ENCODE data around the gene MAP1LC3B2.

DNA sequence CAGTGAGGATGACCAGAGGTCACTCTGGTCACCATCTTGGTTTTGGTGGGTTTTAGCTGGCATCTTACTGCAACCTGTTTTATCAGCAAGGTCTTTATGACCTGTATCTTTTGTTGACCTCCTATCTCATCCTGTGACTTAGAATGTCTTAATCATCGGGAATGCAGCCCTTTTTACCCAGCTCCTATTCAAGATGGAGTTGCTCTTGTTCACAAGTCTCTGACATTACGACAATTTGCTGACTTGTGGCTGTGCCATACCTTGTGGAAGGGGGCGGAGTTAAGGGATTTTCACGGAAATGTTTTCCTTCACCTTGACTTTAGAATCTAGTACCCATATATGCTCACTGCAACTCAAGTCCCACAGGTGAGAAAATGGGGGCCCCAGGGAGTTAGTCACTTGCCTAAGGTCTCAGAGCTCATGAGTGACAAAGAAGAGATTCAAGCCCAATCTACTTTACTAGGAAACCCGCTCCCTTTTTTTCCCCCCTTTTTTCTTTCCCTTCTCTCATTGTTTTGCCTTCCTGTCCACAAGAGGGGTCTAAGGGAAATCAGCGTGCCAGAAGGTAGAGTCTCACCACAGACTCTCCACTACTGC, 2.7 kb upstream of the MAP1LC3B2 start:
- TF ChIP-seq POLR2AphosphoS5 (IDR thresholded peaks at IDR 0.05) (no peak), CTCF (IDR thresholded peaks at IDR 0.05) (no peak), EP300 (IDR thresholded peaks at IDR 0.05) (no peak), POLR2A (IDR thresholded peaks at IDR 0.05) (no peak)

Data from stomach (tissue), 4 donors.